Measurements from ENCODE around the gene CHMP2B. TPM values are rescaled to one million over a fixed set of nuclear protein-coding genes. Genes with fewer than 3 reads are reported as not detected.
"Not testable (repeated sequence)": the region's sequence is repeated elsewhere in the genome, so short reads cannot be mapped to it uniquely, and the experiment has no call there.

Gene CHMP2B
- total RNA-seq, 1 donor from 2014 or later = 8.9 TPM

DNA sequence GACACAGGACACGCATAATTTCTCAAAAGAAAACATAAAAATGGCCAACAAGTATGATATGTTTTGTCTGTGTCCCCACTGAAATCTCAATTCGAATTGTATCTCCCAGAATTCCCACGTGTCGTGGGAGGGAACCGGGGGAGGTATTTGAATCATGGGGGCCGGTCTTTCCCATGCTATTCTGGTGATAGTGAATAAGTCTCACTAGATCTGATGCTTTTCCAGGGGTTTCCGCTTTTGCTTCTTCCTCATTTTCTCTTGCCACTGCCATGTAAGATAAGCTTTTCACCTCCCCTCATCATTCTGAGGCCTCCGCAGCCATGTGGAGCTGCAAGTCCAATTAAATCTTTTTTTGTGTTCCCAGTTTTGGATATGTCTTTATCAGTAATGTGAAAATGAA lies 61.3 kb downstream of the CHMP2B start:
- H3K36me3 ChIP-seq (ENCODE audit: control insufficient read depth in 3 of 3, insufficient read depth in 3 of 3, low read length in 3 of 3) = no peaks in the 10 kb centered on the region
- no peak overlapping the region for H3K9ac ChIP-seq (ENCODE audit: low read depth in 1 of 3, low read length in 3 of 3)
- no peak overlapping the region for H3K4me3 ChIP-seq (ENCODE audit: low read length in 3 of 3)
- no peaks in the 10 kb centered on the region for H3K9me3 ChIP-seq (ENCODE audit: control insufficient read depth in 3 of 3, low read length in 3 of 3)
- H3K4me1 ChIP-seq (ENCODE audit: control insufficient read depth in 3 of 3, insufficient read depth in 3 of 3, low read length in 3 of 3) = no peaks in the 10 kb centered on the region
- H3K27me3 ChIP-seq (ENCODE audit: control insufficient read depth in 3 of 3, insufficient read depth in 3 of 3, low read length in 3 of 3) = no peaks in the 10 kb centered on the region
- H3K27ac ChIP-seq (ENCODE audit: low read depth, low read length) = no peak overlapping the region

- H3K27ac ChIP-seq (ENCODE audit: low read depth, low read length) = no peak overlapping the region
- H3K4me3 ChIP-seq (ENCODE audit: low read length in 3 of 3) = no peak overlapping the region
- no peaks in the 10 kb centered on the region for H3K4me1 ChIP-seq (ENCODE audit: control insufficient read depth in 3 of 3, insufficient read depth in 3 of 3, low read length in 3 of 3)
- H3K36me3 ChIP-seq (ENCODE audit: control insufficient read depth in 3 of 3, insufficient read depth in 3 of 3, low read length in 3 of 3) = no peaks in the 10 kb centered on the region
- no peaks in the 10 kb centered on the region for H3K27me3 ChIP-seq (ENCODE audit: control insufficient read depth in 3 of 3, insufficient read depth in 3 of 3, low read length in 3 of 3)
- no peaks in the 10 kb centered on the region for H3K9me3 ChIP-seq (ENCODE audit: control insufficient read depth in 3 of 3, low read length in 3 of 3)
- no peak overlapping the region for H3K9ac ChIP-seq (ENCODE audit: low read depth in 1 of 3, low read length in 3 of 3)
Observed at GRCh38 chr3:87298111-87298718, 71.1 kb downstream of the CHMP2B start.

GRCh38 chr3:87305031-87305430 lies 77.9 kb downstream of the CHMP2B start:
- H3K9ac ChIP-seq (ENCODE audit: low read depth in 1 of 3, low read length in 3 of 3); H3K4me3 ChIP-seq (ENCODE audit: low read length in 3 of 3); H3K9me3 ChIP-seq (ENCODE audit: control insufficient read depth in 3 of 3, low read length in 3 of 3): not testable (repeated sequence)

More at GRCh38 chr3:87305031-87305430, 77.9 kb downstream of the CHMP2B start:
- H3K36me3 ChIP-seq (ENCODE audit: control insufficient read depth in 3 of 3, insufficient read depth in 3 of 3, low read length in 3 of 3); H3K4me1 ChIP-seq (ENCODE audit: control insufficient read depth in 3 of 3, insufficient read depth in 3 of 3, low read length in 3 of 3); H3K27ac ChIP-seq (ENCODE audit: low read depth, low read length); H3K27me3 ChIP-seq (ENCODE audit: control insufficient read depth in 3 of 3, insufficient read depth in 3 of 3, low read length in 3 of 3): not testable (repeated sequence)

Small RNA genes lying within 50 kb of the gene (small RNA-seq; reads per million reads assigned to genes)
- not detected for gene MIR4795

Other genes with a start within 250 kb of the CHMP2B start
- 17.7 TPM for gene VGLL3, start 236.2 kb upstream of the CHMP2B start, total RNA-seq
- not detected for gene POU1F1, start 49.3 kb downstream of the CHMP2B start, total RNA-seq

Measured in skeletal muscle tissue (tissue), 5 donors.